ENCODE measurements around the gene ADAM22.
"Not testable (repeated sequence)": the region's sequence is repeated elsewhere in the genome, so short reads cannot be mapped to it uniquely, and the experiment has no call there.

The ADAM22 gene

DNA sequence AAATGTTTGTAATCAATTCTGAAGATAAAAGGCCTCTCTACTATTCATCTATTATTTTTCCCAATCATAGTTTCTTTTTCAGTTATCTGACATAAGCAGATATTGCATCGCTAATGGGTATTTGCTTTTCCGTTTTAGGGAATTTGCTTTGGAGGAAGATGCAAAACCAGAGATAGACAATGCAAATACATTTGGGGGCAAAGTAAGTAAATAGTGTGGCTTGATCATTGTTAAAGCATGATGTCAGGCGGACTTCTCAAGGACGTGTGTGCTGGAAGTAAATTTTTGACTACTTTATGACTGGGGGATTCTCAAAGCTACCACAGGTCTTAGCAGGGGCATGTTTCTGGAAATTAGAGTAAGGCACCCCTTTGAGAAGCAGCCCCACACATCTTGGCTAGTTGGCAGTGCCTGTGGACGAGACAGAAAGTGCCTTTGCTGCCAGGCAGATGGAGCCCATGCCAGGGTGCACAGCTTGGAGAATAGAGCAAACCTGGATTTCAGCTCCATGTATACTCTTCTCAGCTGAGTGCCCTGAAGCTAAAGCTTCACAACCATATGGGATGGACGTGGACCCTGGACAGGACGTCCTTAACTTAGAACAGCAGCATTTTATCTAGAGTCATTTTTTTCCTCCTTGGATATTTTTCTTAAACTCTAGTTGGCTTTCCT is 217.2 kb downstream of the ADAM22 start:
- Histone ChIP-seq H3K36me3 (peaks cover 3% of the 10 kb centered on the region; the same call in 1 of the 2 replicates), H3K4me3 (ENCODE audit: low read depth, low read length) (no peak overlapping the region), H3K9me3 (no peaks in the 10 kb centered on the region), H3K4me1 (no peaks in the 10 kb centered on the region), H3K27me3 (no peaks in the 10 kb centered on the region)
- TF ChIP-seq, protein P1, sequence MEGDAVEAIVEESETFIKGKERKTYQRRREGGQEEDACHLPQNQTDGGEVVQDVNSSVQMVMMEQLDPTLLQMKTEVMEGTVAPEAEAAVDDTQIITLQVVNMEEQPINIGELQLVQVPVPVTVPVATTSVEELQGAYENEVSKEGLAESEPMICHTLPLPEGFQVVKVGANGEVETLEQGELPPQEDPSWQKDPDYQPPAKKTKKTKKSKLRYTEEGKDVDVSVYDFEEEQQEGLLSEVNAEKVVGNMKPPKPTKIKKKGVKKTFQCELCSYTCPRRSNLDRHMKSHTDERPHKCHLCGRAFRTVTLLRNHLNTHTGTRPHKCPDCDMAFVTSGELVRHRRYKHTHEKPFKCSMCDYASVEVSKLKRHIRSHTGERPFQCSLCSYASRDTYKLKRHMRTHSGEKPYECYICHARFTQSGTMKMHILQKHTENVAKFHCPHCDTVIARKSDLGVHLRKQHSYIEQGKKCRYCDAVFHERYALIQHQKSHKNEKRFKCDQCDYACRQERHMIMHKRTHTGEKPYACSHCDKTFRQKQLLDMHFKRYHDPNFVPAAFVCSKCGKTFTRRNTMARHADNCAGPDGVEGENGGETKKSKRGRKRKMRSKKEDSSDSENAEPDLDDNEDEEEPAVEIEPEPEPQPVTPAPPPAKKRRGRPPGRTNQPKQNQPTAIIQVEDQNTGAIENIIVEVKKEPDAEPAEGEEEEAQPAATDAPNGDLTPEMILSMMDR (IDR thresholded peaks at IDR 0.05; ENCODE audit: low read depth, low read length), result no peak
- DNase-seq, result no peak

DNA sequence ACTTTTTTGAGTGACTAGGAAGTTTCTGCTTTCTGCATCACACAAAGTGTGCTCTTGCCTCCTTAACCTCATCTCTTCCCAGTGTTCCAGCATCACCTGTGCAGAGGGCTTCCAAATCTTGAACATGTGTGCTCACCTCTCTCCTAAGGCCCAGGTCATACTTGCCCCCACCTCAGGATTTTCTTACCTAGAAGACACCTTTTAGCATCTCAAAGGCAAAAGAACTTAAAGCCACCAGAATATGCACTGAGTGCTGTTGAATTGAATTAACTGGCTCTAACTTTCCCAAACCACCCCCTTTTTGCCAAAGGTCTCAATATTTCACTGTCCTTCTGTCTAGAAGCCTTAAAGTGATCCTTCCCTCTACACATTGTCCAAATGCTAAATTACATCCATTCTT is 219.3 kb downstream of the ADAM22 start:
- Histone ChIP-seq H3K9me3 (no peaks in the 10 kb centered on the region), H3K4me1 (no peaks in the 10 kb centered on the region), H3K4me3 (ENCODE audit: low read depth, low read length) (no peak overlapping the region), H3K36me3 (peaks cover 10% of the 10 kb centered on the region; the same call in 1 of the 2 replicates), H3K27me3 (no peaks in the 10 kb centered on the region)
- DNase-seq, result no peak
- TF ChIP-seq, protein P1 (IDR thresholded peaks at IDR 0.05; ENCODE audit: low read depth, low read length), result no peak

DNA sequence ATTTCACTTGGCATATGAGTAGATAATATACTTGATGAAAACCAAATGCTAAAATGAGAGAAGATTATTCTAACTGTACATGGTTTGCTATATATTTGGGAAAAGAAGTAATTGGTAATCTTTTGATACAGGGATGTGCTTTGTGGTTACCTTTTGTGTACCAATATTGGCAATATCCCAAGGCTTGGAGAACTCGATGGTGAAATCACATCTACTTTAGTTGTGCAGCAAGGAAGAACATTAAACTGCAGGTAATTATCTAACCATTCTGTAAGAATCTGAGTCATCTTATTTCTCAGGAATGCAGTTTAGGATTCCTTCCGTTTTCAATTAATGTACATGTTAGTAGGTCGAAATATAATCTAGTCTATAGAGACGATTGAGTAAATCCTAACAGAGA is 221.7 kb downstream of the ADAM22 start:
- Histone ChIP-seq H3K9me3 (no peaks in the 10 kb centered on the region), H3K4me1 (no peaks in the 10 kb centered on the region), H3K4me3 (ENCODE audit: low read depth, low read length) (no peak overlapping the region), H3K36me3 (peaks cover 10% of the 10 kb centered on the region; the same call in 1 of the 2 replicates), H3K27me3 (no peaks in the 10 kb centered on the region)
- no peak for DNase-seq
- TF ChIP-seq, protein P1 (IDR thresholded peaks at IDR 0.05; ENCODE audit: low read depth, low read length), result no peak

DNA sequence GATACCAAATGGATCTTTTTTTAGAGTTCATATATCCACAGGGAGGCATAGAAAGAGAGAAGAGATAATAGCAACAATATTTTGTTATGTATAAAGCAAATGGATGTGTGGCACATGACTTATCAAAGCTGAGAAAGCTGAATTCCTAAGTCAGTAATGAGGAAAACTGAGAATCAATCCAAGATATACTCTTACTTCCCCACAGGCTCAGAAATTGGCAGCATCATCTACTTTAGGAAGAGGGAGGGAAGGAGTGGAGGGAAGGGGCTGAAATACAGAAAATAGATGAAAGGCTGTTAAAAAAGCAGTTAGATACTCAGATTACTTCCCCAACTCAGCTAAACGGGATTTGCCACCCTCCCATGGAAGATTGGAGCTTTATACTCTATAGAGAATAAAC is 222.3 kb downstream of the ADAM22 start:
- Histone ChIP-seq H3K4me1 (no peaks in the 10 kb centered on the region), H3K27me3 (no peaks in the 10 kb centered on the region), H3K4me3 (ENCODE audit: low read depth, low read length) (no peak overlapping the region), H3K9me3 (no peaks in the 10 kb centered on the region), H3K36me3 (peaks cover 10% of the 10 kb centered on the region; the same call in 1 of the 2 replicates)
- no peak for DNase-seq
- TF ChIP-seq, protein P1 (IDR thresholded peaks at IDR 0.05; ENCODE audit: low read depth, low read length), result no peak

DNA sequence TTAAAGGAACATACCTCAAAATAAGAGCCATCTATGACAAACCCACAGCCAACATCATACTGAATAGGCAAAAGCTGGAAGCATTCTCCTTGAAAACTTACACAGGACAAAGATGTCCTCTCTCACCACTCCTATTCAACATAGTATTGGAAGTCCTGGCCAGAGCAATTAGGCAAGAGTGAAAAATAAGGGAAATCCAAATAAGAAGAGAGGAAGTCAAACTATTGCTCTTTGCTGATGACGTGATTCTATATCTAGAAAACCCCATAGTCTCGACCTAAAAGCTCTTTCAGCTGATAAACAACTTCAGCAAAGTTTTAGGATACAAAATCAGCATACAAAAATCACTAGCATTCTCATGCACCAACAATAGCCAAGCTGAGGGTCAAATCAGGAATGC is 225.7 kb downstream of the ADAM22 start:
- not testable (repeated sequence) for H3K27me3 ChIP-seq; DNase-seq; H3K4me1 ChIP-seq; H3K9me3 ChIP-seq; H3K4me3 ChIP-seq (ENCODE audit: low read depth, low read length)
- peaks cover 12% of the 10 kb centered on the region; the same call in 1 of the 2 replicates for H3K36me3 ChIP-seq

DNA sequence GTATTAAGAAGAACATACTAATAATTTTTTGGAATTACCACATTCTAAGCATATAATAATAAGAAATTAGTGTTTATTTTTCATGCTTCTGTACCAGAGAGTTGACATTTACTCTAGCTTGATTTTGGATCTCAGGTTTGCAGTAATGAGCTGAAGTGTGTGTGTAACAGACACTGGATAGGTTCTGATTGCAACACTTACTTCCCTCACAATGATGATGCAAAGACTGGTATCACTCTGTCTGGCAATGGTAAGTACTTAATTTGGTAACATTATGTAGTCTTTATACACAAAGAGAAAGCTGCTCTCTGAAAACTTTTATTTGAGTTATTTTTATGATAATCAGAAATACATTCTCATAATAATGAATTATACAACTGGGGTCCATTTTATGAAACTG is 231.6 kb downstream of the ADAM22 start:
- peaks cover 7% of the 10 kb centered on the region for H3K4me1 ChIP-seq
- H3K4me3 ChIP-seq (ENCODE audit: low read depth, low read length), result no peak overlapping the region
- TF ChIP-seq, protein P1 (IDR thresholded peaks at IDR 0.05; ENCODE audit: low read depth, low read length), result no peak
- H3K36me3 ChIP-seq, result 0 out of 2 replicates have a peak, but pooled peaks cover 2% of the 10 kb centered on the region
- H3K9me3 ChIP-seq, result no peaks in the 10 kb centered on the region
- no peak for DNase-seq
- H3K27me3 ChIP-seq, result no peaks in the 10 kb centered on the region

Measured in BE2C (cell line).